ENCODE data around the gene ANO2. TPM values are rescaled to one million over a fixed set of nuclear protein-coding genes. Genes with fewer than 3 reads are reported as not detected.

ANO2 gene
- total and polyA plus RNA-seq, 8 donors = 0.44 to 16.9 (median 3.8) TPM; not detected in 1

GRCh38 chr12:5953835-5954586 lies 9.0 kb upstream of the ANO2 start:
- Histone ChIP-seq H3K36me3 (peaks cover 0 to 3% (median 0%) of the 10 kb centered on the region in 4 donors), H3K27me3 (peaks cover 0 to 26% (median 13%) of the 10 kb centered on the region in 3 donors), H3K9me3 (no peaks in the 10 kb centered on the region), H3K4me3 (no peak overlapping the region), H3K27ac (no peak overlapping the region), H3K4me1 (no peaks in the 10 kb centered on the region)
- 72 to 75% (median 75%) methylated on average over 5 of the region's 5 CpGs for WGBS, 5 donors
- DNase-seq = no peak
- no peak for TF ChIP-seq POLR2AphosphoS5 (IDR thresholded peaks at IDR 0.05)
- no peak for TF ChIP-seq POLR2A (IDR thresholded peaks at IDR 0.05)
- no peak for TF ChIP-seq CTCF (IDR thresholded peaks at IDR 0.05)
- TF ChIP-seq EP300 (IDR thresholded peaks at IDR 0.05) = no peak
- intact Hi-C loops (cut with DNase I; ENCODE audit: low total_unique reads) = no loop called here

- Histone ChIP-seq H3K27me3 (peaks cover 0 to 45% (median 18%) of the 10 kb centered on the region in 3 donors), H3K27ac (no peak overlapping the region), H3K9me3 (no peaks in the 10 kb centered on the region), H3K4me3 (no peak overlapping the region), H3K36me3 (peaks cover 0 to 3% (median 0%) of the 10 kb centered on the region in 4 donors), H3K4me1 (no peaks in the 10 kb centered on the region)
- intact Hi-C loops (cut with DNase I; ENCODE audit: low total_unique reads) = no loop called here
- 83 to 96% (median 89%) methylated on average over 3 of the region's 3 CpGs for WGBS, 5 donors
- TF ChIP-seq POLR2A (IDR thresholded peaks at IDR 0.05) (no peak), POLR2AphosphoS5 (IDR thresholded peaks at IDR 0.05) (no peak), CTCF (IDR thresholded peaks at IDR 0.05) (no peak), EP300 (IDR thresholded peaks at IDR 0.05) (no peak)
- no peak for DNase-seq
Measured at GRCh38 chr12:5952031-5952430, 7.0 kb upstream of the ANO2 start.

GRCh38 chr12:5948696-5949095 lies 3.6 kb upstream of the ANO2 start:
- Histone ChIP-seq H3K9me3 (no peaks in the 10 kb centered on the region), H3K4me3 (no peak overlapping the region), H3K27me3 (peaks cover 6 to 75% (median 46%) of the 10 kb centered on the region in 3 donors), H3K27ac (no peak overlapping the region), H3K36me3 (peaks cover 0 to 3% (median 0%) of the 10 kb centered on the region in 4 donors), H3K4me1 (peaks cover 7 to 14% (median 11%) of the 10 kb centered on the region in 4 donors)
- no peak for DNase-seq
- WGBS, 5 donors = 43 to 80% (median 58%) methylated on average over 1 to 3 of the region's 3 CpGs
- intact Hi-C loops (cut with DNase I; ENCODE audit: low total_unique reads) = no loop called here
- TF ChIP-seq POLR2AphosphoS5 (IDR thresholded peaks at IDR 0.05) (no peak), POLR2A (IDR thresholded peaks at IDR 0.05) (no peak), CTCF (IDR thresholded peaks at IDR 0.05) (no peak), EP300 (IDR thresholded peaks at IDR 0.05) (no peak)

- WGBS, 5 donors = 56 to 79% (median 71%) methylated on average over 1 of the region's 1 CpG
- Histone ChIP-seq H3K27ac (no peak overlapping the region), H3K36me3 (peaks cover 0 to 3% (median 0%) of the 10 kb centered on the region in 4 donors), H3K4me1 (peaks cover 7 to 14% (median 11%) of the 10 kb centered on the region in 4 donors), H3K27me3 (peaks cover 6 to 86% (median 48%) of the 10 kb centered on the region in 3 donors), H3K4me3 (no peak overlapping the region), H3K9me3 (no peaks in the 10 kb centered on the region)
- no peak for DNase-seq
- intact Hi-C loops (cut with DNase I; ENCODE audit: low total_unique reads) = no loop called here
- TF ChIP-seq POLR2A (IDR thresholded peaks at IDR 0.05) (no peak), EP300 (IDR thresholded peaks at IDR 0.05) (no peak), POLR2AphosphoS5 (IDR thresholded peaks at IDR 0.05) (no peak), CTCF (IDR thresholded peaks at IDR 0.05) (no peak)
Measured at GRCh38 chr12:5947006-5947405, 1.9 kb upstream of the ANO2 start.

Data from stomach (tissue), 9 donors.